ENCODE measurements around the gene CASR. TPM values are rescaled to one million over a fixed set of nuclear protein-coding genes. Genes with fewer than 3 reads are reported as not detected.

Gene CASR
- total RNA-seq, 1 experiment from 2014 or later = not detected

DNA sequence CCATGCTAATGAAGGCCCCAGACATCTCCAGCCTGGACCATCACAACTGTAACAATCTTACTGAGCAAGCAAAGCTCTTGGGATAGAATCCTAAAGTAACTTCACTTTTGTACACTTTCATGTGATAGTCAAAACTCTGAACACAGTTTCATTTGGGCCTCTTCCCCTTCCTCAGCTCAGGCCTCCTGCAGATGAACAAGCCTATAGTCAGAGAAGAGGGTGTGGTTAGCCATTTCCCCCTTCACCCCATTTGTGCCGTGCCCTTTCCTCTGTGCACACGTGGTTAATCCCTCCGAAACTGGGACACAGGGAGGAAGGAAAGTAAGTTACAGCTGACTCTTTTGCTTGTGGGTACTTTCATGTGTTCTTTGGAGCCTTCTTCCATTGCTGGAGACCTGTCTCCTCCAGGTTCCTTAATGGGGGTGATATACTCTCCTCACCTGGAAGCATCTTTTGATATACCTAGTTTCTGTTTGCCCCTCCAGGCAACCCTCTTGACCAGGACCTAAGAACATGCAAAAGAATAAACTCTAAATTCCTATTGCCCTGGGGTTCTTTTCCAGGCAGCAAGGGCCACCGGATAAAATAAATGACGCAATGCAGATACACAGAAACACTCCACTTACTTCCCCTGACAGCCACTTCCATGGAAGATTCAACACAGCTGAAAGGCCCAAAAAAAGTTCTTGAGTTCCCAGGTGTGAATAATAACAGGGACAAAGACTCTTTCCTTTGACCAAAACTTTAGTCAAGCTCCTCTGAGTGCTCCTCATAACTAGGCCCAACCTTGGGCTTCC is 112.0 kb downstream of the CASR start:
- H3K27me3 ChIP-seq = no peaks in the 10 kb centered on the region
- DNase-seq = no peak
- H3K36me3 ChIP-seq = no peaks in the 10 kb centered on the region
- no peak overlapping the region for H3K4me3 ChIP-seq
- H3K4me1 ChIP-seq = no peaks in the 10 kb centered on the region
- no peak overlapping the region for H3K27ac ChIP-seq
- no peaks in the 10 kb centered on the region for H3K9me3 ChIP-seq (replicated peaks)

DNA sequence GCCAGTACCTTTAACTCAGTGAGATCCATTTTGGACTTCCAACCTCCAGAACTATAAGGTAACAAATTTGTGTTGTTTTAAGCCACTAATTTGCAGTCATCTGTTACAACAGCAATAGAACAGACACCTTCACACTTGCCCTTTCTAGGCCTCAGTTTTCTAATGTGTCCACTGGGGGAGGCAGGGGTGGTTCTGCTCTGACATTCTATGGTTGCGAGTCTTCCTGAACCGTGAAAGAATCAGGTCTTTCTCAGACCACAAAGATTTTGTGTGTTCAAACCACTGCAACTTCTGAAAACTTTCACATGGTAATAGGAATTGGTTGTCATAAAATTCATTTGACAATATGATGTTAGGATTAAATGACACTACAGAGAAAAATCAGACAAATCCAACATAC is 114.8 kb downstream of the CASR start:
- no peaks in the 10 kb centered on the region for H3K36me3 ChIP-seq
- no peaks in the 10 kb centered on the region for H3K9me3 ChIP-seq (replicated peaks)
- no peak overlapping the region for H3K27ac ChIP-seq
- no peak overlapping the region for H3K4me3 ChIP-seq
- H3K4me1 ChIP-seq = no peaks in the 10 kb centered on the region
- no peaks in the 10 kb centered on the region for H3K27me3 ChIP-seq
- DNase-seq = no peak

DNA sequence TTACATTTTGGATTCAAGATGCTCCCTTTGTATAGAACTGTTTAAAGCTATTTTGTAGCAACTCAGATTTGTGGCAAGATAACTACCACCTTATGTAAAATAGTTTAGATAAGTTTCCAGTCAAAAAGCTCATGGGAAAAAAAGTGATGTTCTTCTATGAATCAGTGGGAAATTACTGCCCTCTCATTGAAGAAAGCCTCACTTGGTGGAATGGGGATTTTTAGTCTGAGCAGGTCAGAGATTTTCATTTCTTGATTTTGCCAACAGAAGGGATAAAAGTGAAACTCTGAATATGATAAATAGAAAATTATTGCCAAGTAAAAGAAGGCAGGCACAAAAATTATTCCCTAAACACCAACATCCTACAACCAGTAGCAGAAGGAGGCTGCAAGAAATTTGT is 115.7 kb downstream of the CASR start:
- no peak overlapping the region for H3K4me3 ChIP-seq

DNA sequence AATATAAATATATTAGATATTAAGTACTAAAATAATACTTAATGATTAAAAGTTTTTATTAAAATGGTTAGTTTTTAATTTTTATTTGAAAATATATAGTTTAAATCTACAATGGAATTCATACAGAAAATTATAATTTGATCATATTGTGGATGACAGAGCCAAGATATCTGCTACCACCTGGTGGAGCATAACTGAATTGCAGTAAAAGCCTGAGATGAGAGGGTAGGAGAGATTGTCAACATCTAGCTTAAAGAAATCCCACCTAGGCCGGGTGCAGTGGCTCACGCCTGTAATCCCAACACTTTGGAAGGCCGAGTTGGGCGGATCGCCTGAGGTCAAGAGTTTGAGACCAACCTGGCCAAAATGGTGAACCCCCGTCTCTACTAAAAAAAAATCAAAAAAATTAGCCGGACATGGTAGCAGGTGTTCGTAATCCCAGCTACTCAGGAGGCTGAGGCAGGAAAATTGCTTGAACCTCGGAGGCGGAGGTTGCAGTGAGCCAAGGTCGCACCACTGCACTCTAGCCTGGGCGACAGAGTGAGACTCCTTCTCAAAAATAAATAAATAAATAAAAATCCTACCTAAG is 116.5 kb downstream of the CASR start:
- no peak overlapping the region for H3K4me3 ChIP-seq
- no peaks in the 10 kb centered on the region for H3K9me3 ChIP-seq (replicated peaks)
- H3K4me1 ChIP-seq = no peaks in the 10 kb centered on the region
- no peak overlapping the region for H3K27ac ChIP-seq
- H3K36me3 ChIP-seq = no peaks in the 10 kb centered on the region
- peak; percentile 20 to 70 for DNase-seq
- no peaks in the 10 kb centered on the region for H3K27me3 ChIP-seq

More for the DNA sequence above, 115.7 kb downstream of the CASR start:
- Histone ChIP-seq H3K9me3 (replicated peaks) (no peaks in the 10 kb centered on the region), H3K36me3 (no peaks in the 10 kb centered on the region), H3K27me3 (no peaks in the 10 kb centered on the region), H3K4me1 (no peaks in the 10 kb centered on the region), H3K27ac (no peak overlapping the region)
- DNase-seq = no peak

DNA sequence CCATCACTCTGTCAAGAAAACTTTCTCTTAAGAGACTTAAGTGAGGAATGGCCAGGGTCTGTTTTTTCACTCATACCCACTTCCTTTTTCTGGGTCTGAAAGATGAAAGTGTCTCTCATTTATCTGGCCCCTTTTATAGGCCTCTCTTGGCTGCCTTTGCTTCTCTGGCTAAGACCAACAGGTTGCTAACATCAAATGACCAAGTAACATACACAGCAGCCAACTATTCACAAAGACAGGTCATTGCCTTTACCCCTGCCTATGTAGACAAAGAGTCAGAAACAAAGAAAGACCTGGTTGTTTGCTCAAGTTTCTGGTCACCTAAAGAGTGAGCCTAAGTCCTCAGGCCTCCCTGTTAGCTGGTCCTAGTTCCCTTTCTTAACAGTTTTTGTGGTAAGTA is 117.6 kb downstream of the CASR start:
- no peak for DNase-seq
- H3K27me3 ChIP-seq = no peaks in the 10 kb centered on the region
- no peak overlapping the region for H3K4me3 ChIP-seq
- H3K4me1 ChIP-seq = no peaks in the 10 kb centered on the region
- H3K36me3 ChIP-seq = no peaks in the 10 kb centered on the region
- no peaks in the 10 kb centered on the region for H3K9me3 ChIP-seq (replicated peaks)
- no peak overlapping the region for H3K27ac ChIP-seq

DNA sequence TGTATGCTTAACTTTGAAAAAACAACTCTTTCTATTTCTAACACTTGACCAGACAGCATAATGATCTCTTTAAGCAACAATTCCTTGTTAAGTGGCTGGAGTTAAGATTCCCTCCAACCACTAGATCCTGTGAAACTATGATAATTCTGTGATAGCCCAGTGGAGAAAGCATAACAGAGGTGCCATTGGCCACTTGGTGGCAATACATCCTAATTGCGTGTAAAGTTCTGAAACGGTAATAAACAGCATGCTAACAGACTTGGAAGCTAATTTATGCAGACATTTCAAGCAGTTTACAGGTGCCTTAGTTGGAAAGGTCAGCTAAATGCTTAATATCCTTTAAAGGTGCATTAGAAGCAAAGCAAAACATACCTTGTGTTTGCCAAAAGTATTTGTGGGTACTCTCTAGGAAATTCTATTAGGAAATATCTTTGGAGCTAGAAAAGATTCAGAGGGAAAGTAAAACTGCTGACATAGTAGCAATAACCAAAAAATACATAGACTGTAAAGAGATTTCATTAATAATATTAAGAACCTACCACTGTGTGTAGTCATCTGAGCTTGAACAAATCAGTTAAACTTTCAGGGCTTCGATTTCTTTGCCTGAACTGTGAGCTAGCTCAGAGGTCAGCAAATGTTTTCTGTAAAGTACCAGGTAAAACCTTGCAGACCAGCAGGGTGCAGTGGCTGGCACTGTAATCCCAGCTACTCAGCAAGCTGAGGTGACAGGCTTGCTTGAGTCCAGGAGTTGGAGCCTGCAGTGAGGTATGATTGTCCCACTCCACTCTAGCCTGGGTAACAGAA is 122.6 kb downstream of the CASR start:
- Histone ChIP-seq H3K27me3 (peaks cover 4% of the 10 kb centered on the region; the same call in 1 of the 2 replicates), H3K9me3 (replicated peaks) (no peaks in the 10 kb centered on the region)

DNA sequence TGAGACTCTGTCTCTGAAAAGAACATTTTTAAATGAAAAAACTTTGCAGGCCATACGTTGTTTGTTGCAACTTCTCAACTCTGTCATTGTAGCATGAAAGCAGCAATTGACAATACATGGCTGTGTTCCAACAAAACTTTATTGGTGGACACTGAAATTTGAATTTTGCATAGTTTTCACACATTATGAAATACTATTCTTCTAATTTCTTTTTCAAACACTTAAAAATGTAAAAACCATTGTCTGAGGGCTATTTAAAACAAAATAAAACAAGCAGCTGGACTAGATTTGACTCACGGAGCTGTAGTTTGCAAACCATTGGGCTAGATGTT is 123.1 kb downstream of the CASR start:
- H3K27me3 ChIP-seq = peaks cover 4% of the 10 kb centered on the region; the same call in 1 of the 2 replicates
- H3K9me3 ChIP-seq (replicated peaks) = no peaks in the 10 kb centered on the region
- H3K36me3 ChIP-seq = no peaks in the 10 kb centered on the region
- no peaks in the 10 kb centered on the region for H3K4me1 ChIP-seq
- no peak overlapping the region for H3K27ac ChIP-seq
- DNase-seq = no peak
- H3K4me3 ChIP-seq = no peak overlapping the region

More for the DNA sequence above, 122.6 kb downstream of the CASR start:
- no peak overlapping the region for H3K27ac ChIP-seq
- no peaks in the 10 kb centered on the region for H3K4me1 ChIP-seq
- no peaks in the 10 kb centered on the region for H3K36me3 ChIP-seq
- no peak for DNase-seq
- no peak overlapping the region for H3K4me3 ChIP-seq

DNA sequence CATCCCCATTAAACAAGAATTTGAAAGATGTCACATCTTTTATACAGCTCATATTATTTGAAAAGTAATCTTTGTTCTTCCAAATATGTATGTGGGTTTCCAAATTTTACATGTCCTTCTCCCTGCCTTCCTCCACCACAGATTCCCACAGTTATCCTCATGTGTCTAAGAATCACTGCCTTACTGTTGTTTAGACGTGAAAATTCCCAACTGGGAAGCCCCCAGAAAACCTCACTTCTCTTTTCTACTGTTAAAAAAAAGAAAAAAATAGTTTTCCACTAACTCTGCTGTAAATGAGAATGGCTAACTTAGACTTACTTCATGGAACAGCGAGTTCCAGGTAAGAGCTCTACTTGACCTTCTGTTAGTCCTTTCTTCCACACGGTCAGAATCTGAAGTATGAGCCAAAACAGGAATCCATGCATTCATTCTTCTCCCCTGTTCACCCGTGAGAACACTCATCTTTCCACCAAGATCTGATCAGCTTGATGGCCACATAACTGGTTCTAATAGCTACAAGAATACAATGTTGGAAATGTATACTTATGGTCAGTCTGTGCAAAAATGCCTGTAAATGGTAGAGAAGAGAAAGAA is 123.7 kb downstream of the CASR start:
- no peaks in the 10 kb centered on the region for H3K9me3 ChIP-seq (replicated peaks)

DNA sequence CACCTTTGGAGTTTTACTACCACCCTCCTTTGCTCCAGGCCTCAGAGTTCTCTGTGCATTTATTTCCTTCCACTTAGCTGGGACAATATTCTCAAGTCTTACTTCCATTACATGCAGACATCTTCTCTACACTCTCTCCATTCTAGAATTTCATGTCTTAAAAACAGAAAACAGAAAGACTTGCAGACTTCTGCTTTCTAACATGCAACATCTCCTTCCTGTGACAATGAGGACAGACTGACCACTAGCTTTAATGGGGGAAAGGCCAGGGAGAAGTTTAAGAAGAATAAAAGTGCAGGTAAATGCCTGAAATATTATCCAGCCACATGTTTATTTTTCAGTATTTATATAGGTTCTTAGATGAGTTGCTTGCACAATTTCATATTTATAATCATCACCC is 124.5 kb downstream of the CASR start:
- Histone ChIP-seq H3K9me3 (replicated peaks) (no peaks in the 10 kb centered on the region), H3K4me3 (no peak overlapping the region), H3K4me1 (no peaks in the 10 kb centered on the region), H3K27me3 (peaks cover 4% of the 10 kb centered on the region; the same call in 1 of the 2 replicates), H3K36me3 (no peaks in the 10 kb centered on the region), H3K27ac (no peak overlapping the region)
- DNase-seq = no peak

More for the DNA sequence above, 123.7 kb downstream of the CASR start:
- DNase-seq = no peak
- H3K27me3 ChIP-seq = peaks cover 4% of the 10 kb centered on the region; the same call in 1 of the 2 replicates
- no peak overlapping the region for H3K27ac ChIP-seq
- no peaks in the 10 kb centered on the region for H3K4me1 ChIP-seq
- H3K36me3 ChIP-seq = no peaks in the 10 kb centered on the region
- H3K4me3 ChIP-seq = no peak overlapping the region

DNA sequence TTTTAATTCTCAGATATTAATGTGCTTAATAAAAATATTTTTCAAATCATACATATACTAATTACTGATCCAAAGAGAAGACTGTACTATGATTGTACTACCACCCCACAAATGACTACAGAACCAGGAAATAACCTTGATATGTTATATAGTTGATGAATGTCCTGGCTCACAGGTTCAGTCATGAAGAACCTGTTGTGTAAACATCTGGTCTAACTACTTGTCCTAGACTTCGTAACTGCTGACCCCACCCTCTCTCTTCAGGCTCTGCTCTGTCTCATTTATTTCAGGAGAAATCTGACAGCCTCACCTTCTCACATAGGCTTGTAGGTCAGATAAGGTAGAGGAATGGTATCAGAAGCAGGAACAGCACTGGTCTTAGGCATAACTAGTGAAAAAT is 126.9 kb downstream of the CASR start:
- no peaks in the 10 kb centered on the region for H3K9me3 ChIP-seq (replicated peaks)
- DNase-seq = no peak
- H3K27me3 ChIP-seq = peaks cover 4% of the 10 kb centered on the region; the same call in 1 of the 2 replicates
- no peak overlapping the region for H3K4me3 ChIP-seq
- H3K4me1 ChIP-seq = no peaks in the 10 kb centered on the region
- no peaks in the 10 kb centered on the region for H3K36me3 ChIP-seq
- no peak overlapping the region for H3K27ac ChIP-seq

DNA sequence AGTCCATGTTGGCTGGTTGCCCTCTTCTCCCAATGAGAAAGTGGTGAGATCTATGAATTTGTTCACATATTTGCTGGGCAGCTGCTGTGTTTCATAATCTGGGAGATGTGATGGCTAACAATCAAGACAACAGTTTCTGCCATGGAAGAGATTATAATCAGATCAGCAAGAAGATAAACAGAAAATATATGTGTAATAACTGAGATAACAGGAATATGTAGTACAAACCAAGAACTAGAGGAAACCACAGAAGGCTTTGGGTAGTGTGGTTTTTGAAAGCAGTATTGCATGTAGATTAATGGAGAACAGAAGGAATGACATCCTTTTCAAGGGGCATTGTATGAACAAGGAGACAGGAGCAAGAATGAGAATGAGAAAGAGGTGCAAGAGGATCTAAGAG is 129.4 kb downstream of the CASR start:
- DNase-seq = no peak
- H3K36me3 ChIP-seq = no peaks in the 10 kb centered on the region
- H3K27me3 ChIP-seq = peaks cover 4% of the 10 kb centered on the region; the same call in 1 of the 2 replicates
- H3K4me3 ChIP-seq = no peak overlapping the region
- H3K4me1 ChIP-seq = no peaks in the 10 kb centered on the region
- no peak overlapping the region for H3K27ac ChIP-seq
- H3K9me3 ChIP-seq (replicated peaks) = no peaks in the 10 kb centered on the region

DNA sequence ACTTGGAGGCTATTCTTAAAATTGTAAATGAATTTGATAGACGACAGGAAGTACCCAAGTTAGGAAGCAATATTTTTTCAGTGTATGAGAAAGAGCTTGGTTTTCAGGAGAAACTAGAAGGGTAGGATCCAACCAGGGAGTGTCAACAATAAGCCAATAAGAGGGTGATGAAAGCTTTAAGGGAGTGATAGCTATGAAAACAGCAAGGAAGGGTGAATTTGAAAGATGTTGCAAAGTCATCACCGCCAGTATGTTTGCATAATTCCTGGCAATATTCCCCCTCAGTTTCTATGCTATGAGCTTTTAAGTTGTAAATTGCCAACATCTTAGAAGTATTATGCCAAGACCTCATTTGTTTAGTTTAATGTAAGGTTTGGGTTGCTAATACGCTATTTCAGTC is 129.8 kb downstream of the CASR start:
- H3K27me3 ChIP-seq = peaks cover under 1% of the 10 kb centered on the region; the same call in 1 of the 2 replicates
- H3K36me3 ChIP-seq = no peaks in the 10 kb centered on the region
- no peaks in the 10 kb centered on the region for H3K9me3 ChIP-seq (replicated peaks)

DNA sequence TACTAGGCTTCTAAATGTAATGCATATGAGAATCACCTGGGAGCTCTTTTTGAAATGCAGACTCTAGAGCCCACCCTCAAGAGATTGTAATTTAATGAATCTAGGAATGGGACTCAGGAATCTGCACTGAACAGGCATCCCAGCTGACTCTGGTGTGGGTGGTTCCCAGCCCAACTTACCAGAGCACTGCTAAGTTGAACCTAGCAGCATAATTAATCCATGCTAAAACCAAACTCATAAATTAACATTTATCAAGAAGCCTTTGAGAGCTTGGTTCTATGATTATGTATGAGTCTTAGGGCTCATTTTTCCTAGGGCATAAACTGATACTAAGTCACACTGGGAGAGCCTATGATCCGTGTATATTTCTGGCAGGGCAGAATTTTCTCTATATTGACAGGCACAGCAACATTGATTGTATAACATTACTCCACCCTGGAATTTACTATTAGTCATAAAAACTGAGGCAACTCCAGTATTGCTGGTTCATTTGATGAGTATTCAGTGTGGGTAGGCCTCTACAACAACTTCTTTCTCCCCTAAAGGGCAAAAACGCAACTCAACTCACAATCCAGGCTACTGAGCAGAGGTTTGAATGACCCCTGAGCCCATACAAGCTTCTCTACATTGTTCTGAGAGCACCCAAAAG is 130.9 kb downstream of the CASR start:
- Histone ChIP-seq H3K4me1 (no peaks in the 10 kb centered on the region), H3K9me3 (replicated peaks) (0 out of 2 replicates have a peak, but pooled peaks cover 3% of the 10 kb centered on the region), H3K27me3 (no peaks in the 10 kb centered on the region; the same call in 1 of the 2 replicates), H3K36me3 (no peaks in the 10 kb centered on the region), H3K27ac (no peak overlapping the region), H3K4me3 (no peak overlapping the region)
- no peak for DNase-seq

More for the DNA sequence above, 129.8 kb downstream of the CASR start:
- no peak for DNase-seq
- H3K4me1 ChIP-seq = no peaks in the 10 kb centered on the region
- no peak overlapping the region for H3K27ac ChIP-seq
- H3K4me3 ChIP-seq = no peak overlapping the region

DNA sequence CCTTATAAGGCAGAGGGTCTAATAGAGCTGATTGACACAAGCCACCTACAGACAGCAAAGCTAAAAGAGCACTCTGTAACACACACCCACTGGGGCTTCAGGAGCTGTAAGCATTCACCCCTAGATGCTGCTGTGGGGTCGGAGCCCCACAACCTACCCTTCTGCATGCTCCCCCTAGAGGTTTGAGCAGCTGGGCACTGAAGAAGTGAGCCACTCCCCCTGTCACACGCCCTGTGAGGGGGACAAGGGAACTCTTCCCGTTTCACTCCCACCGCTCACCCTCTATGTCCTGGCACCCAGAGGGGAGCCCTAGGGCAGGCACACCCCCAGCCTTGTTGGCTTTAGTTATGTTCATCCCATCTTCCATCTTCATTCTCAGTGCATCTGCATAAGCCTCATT is 132.2 kb downstream of the CASR start:
- no peak for DNase-seq
- H3K9me3 ChIP-seq (replicated peaks) = 0 out of 2 replicates have a peak, but pooled peaks cover 6% of the 10 kb centered on the region
- no peaks in the 10 kb centered on the region; the same call in 1 of the 2 replicates for H3K27me3 ChIP-seq
- H3K4me3 ChIP-seq = no peak overlapping the region
- no peaks in the 10 kb centered on the region for H3K36me3 ChIP-seq
- no peaks in the 10 kb centered on the region for H3K4me1 ChIP-seq
- H3K27ac ChIP-seq = no peak overlapping the region
